Measurements from ENCODE around the gene KIF5C. TPM values are rescaled to one million over a fixed set of nuclear protein-coding genes. Genes with fewer than 3 reads are reported as not detected.

KIF5C gene
- total and polyA plus RNA-seq, 2 experiments from 2014 or later = 0.11 to 0.19 TPM

- no peak for DNase-seq
- H3K27me3 ChIP-seq (replicated peaks; ENCODE audit: insufficient read depth) = no peaks in the 10 kb centered on the region
- H4K20me1 ChIP-seq (ENCODE audit: insufficient read depth) = no peaks in the 10 kb centered on the region
- H3K79me2 ChIP-seq (ENCODE audit: insufficient read depth) = no peaks in the 10 kb centered on the region
- no peak overlapping the region for H3K9ac ChIP-seq
- no peak overlapping the region for H3K27ac ChIP-seq
- no peak overlapping the region for H3K4me3 ChIP-seq
- in situ Hi-C loops (cut with MboI) = no loop called here
- no peaks in the 10 kb centered on the region for H3K36me3 ChIP-seq (ENCODE audit: low read depth)
- no peak overlapping the region for H2AFZ ChIP-seq
- no peaks in the 10 kb centered on the region for H3F3A ChIP-seq (ENCODE audit: insufficient read depth)
- no peaks in the 10 kb centered on the region for H3K4me1 ChIP-seq (ENCODE audit: insufficient read depth)
- H3K4me2 ChIP-seq (ENCODE audit: unreplicated experiment) = no peak overlapping the region
- no peaks in the 10 kb centered on the region for H3K9me3 ChIP-seq (ENCODE audit: low read depth)
- 66 to 68% methylated on average over 4 of the region's 4 CpGs for WGBS, 2 experiments (ENCODE audit: low coverage in 1 of 2, low lambda C conversion rate in 2 of 2, missing lambda C conversion rate in 2 of 2)
- no peaks in the 10 kb centered on the region for H3K9me2 ChIP-seq (ENCODE audit: insufficient read depth)
- TF ChIP-seq EZH2 (IDR thresholded peaks at IDR 0.05; ENCODE audit: insufficient read depth, poor library complexity, severe bottlenecking) = no peak
- TF ChIP-seq EZH2phosphoT487 (IDR thresholded peaks at IDR 0.05; ENCODE audit: insufficient read depth, low read depth) = no peak
Observed at GRCh38 chr2:148968301-148968700, 93.3 kb downstream of the KIF5C start.

- Histone ChIP-seq H3K4me1 (ENCODE audit: insufficient read depth) (no peaks in the 10 kb centered on the region), H3K9me2 (ENCODE audit: insufficient read depth) (no peaks in the 10 kb centered on the region), H3K27ac (no peak overlapping the region), H3K4me3 (no peak overlapping the region), H4K20me1 (ENCODE audit: insufficient read depth) (no peaks in the 10 kb centered on the region), H3F3A (ENCODE audit: insufficient read depth) (no peaks in the 10 kb centered on the region), H3K27me3 (replicated peaks; ENCODE audit: insufficient read depth) (no peaks in the 10 kb centered on the region), H3K9me3 (ENCODE audit: low read depth) (no peaks in the 10 kb centered on the region), H3K79me2 (ENCODE audit: insufficient read depth) (no peaks in the 10 kb centered on the region), H3K36me3 (ENCODE audit: low read depth) (no peaks in the 10 kb centered on the region), H3K9ac (no peak overlapping the region), H3K4me2 (ENCODE audit: unreplicated experiment) (no peak overlapping the region), H2AFZ (no peak overlapping the region)
- 45 to 52% methylated on average over 4 of the region's 4 CpGs for WGBS, 2 experiments (ENCODE audit: low coverage in 1 of 2, low lambda C conversion rate in 2 of 2, missing lambda C conversion rate in 2 of 2)
- in situ Hi-C loops (cut with MboI) = no loop called here
- TF ChIP-seq EZH2 (IDR thresholded peaks at IDR 0.05; ENCODE audit: insufficient read depth, poor library complexity, severe bottlenecking) (no peak), EZH2phosphoT487 (IDR thresholded peaks at IDR 0.05; ENCODE audit: insufficient read depth, low read depth) (no peak)
- DNase-seq = no peak
Observed at GRCh38 chr2:148968776-148969319, 93.8 kb downstream of the KIF5C start.

- Histone ChIP-seq H3K27ac (no peak overlapping the region), H4K20me1 (ENCODE audit: insufficient read depth) (no peaks in the 10 kb centered on the region), H3K9me2 (ENCODE audit: insufficient read depth) (no peaks in the 10 kb centered on the region), H3K4me2 (ENCODE audit: unreplicated experiment) (no peak overlapping the region), H3K9me3 (ENCODE audit: low read depth) (no peaks in the 10 kb centered on the region), H3K4me3 (no peak overlapping the region), H3F3A (ENCODE audit: insufficient read depth) (no peaks in the 10 kb centered on the region), H3K4me1 (ENCODE audit: insufficient read depth) (no peaks in the 10 kb centered on the region), H3K36me3 (ENCODE audit: low read depth) (no peaks in the 10 kb centered on the region), H3K79me2 (ENCODE audit: insufficient read depth) (no peaks in the 10 kb centered on the region), H3K9ac (no peak overlapping the region), H2AFZ (no peak overlapping the region), H3K27me3 (replicated peaks; ENCODE audit: insufficient read depth) (no peaks in the 10 kb centered on the region)
- WGBS, 2 experiments (ENCODE audit: low coverage in 1 of 2, low lambda C conversion rate in 2 of 2, missing lambda C conversion rate in 2 of 2) = 57 to 66% methylated on average over 7 of the region's 7 CpGs
- in situ Hi-C loops (cut with MboI) = loop anchor here (10.0 kb wide), 1 partner anchor 335 kb away; no protein-coding TSS in a partner anchor
- TF ChIP-seq EZH2 (IDR thresholded peaks at IDR 0.05; ENCODE audit: insufficient read depth, poor library complexity, severe bottlenecking) = no peak
- no peak for TF ChIP-seq EZH2phosphoT487 (IDR thresholded peaks at IDR 0.05; ENCODE audit: insufficient read depth, low read depth)
- DNase-seq = no peak
Observed at GRCh38 chr2:148969659-148970061, 94.6 kb downstream of the KIF5C start.

- Histone ChIP-seq H3K9ac (no peak overlapping the region), H3K36me3 (ENCODE audit: low read depth) (no peaks in the 10 kb centered on the region), H3F3A (ENCODE audit: insufficient read depth) (no peaks in the 10 kb centered on the region), H4K20me1 (ENCODE audit: insufficient read depth) (no peaks in the 10 kb centered on the region), H3K9me3 (ENCODE audit: low read depth) (no peaks in the 10 kb centered on the region), H3K4me2 (ENCODE audit: unreplicated experiment) (no peak overlapping the region), H2AFZ (no peak overlapping the region), H3K27ac (no peak overlapping the region), H3K4me3 (no peak overlapping the region), H3K27me3 (replicated peaks; ENCODE audit: insufficient read depth) (no peaks in the 10 kb centered on the region), H3K79me2 (ENCODE audit: insufficient read depth) (no peaks in the 10 kb centered on the region), H3K4me1 (ENCODE audit: insufficient read depth) (no peaks in the 10 kb centered on the region), H3K9me2 (ENCODE audit: insufficient read depth) (no peaks in the 10 kb centered on the region)
- in situ Hi-C loops (cut with MboI) = loop anchor here (10.0 kb wide), 1 partner anchor 336 kb away; no protein-coding TSS in a partner anchor
- 37 to 46% methylated on average over 2 of the region's 2 CpGs for WGBS, 2 experiments (ENCODE audit: low coverage in 1 of 2, low lambda C conversion rate in 2 of 2, missing lambda C conversion rate in 2 of 2)
- no peak for TF ChIP-seq EZH2 (IDR thresholded peaks at IDR 0.05; ENCODE audit: insufficient read depth, poor library complexity, severe bottlenecking)
- no peak for TF ChIP-seq EZH2phosphoT487 (IDR thresholded peaks at IDR 0.05; ENCODE audit: insufficient read depth, low read depth)
- no peak for DNase-seq
Observed at GRCh38 chr2:148970385-148970784, 95.4 kb downstream of the KIF5C start.

Data from GM23248 (cell line).